K562 (cell line): Measurements from ENCODE around the gene PDE9A.

ENCODE experiments used
- ARID2 ChIP-seq: fragments of 450-650 bp; IDR thresholded peaks from 2 replicates; pipeline ENCODE4 v1.6.1; 2017; ENCODE audit warnings: antibody characterized with exemption, mild to moderate bottlenecking
- ELF1 ChIP-seq: fragments of 200-800 bp; sonication (Bioruptor generic); IDR thresholded peaks from 2 replicates; pipeline ENCODE4 v1.6.1; 2016; ENCODE audit warnings: missing genetic modification characterization, missing compliant biosample characterization
- HDAC1 ChIP-seq, 2 experiments: fragments of 450-650 bp; IDR thresholded peaks; 2 replicates each; pipeline ENCODE4 v1.6.1; 2016 to 2017; ENCODE audit warnings: inconsistent platforms in 1 of 2, mild to moderate bottlenecking in 1 of 2, moderate library complexity in 1 of 2
- MECOM ChIP-seq: fragments of 250-450 bp; sonication (Bioruptor Pico); IDR thresholded peaks from 2 replicates; pipeline ENCODE4 v1.8.0; 2022; ENCODE audit warnings: inconsistent platforms
- SAP30 ChIP-seq: fragments of 200-600 bp; sonication (generic); IDR thresholded peaks from 2 replicates; pipeline ENCODE4 v1.6.1; 2012; ENCODE audit warnings: borderline replicate concordance, low read depth, mild to moderate bottlenecking, moderate library complexity, low read length, control low read depth, inconsistent platforms; ENCODE audit not compliant: insufficient read depth, poor library complexity, severe bottlenecking
- SMAD1 ChIP-seq: fragments of 150-350 bp; IDR thresholded peaks from 2 replicates; pipeline ENCODE4 v1.6.1; 2014; ENCODE audit warnings: low read length, low read depth; ENCODE audit not compliant: partially characterized antibody
- TCF7L2 ChIP-seq: fragments of 150-350 bp; IDR thresholded peaks from 2 replicates; pipeline ENCODE4 v1.6.1; 2016; ENCODE audit warnings: low read depth, mild to moderate bottlenecking, low read length, moderate library complexity

GRCh38 chr21:42769183-42769819 is 115.9 kb downstream of the PDE9A start:
- TF ChIP-seq ARID2 (no peak), SMAD1 (no peak), TCF7L2 (no peak), SAP30 (no peak), HDAC1 (IDR thresholded peaks at IDR 0.05) (no peak), ELF1 (tag) (no peak), MECOM (CRISPR knock-in tag) (no peak)
